Stimulated activated naive CD8-positive, alpha-beta T cell treated with anti-CD3 and anti-CD28 coated beads, Interleukin-15, amount 100 ng/mL, for 72 hours (primary cell): ENCODE results near the gene ZNF335.
A peak's percentile ranks its signal among the peaks of the same experiment; 100 is the strongest.
"Not testable (repeated sequence)": the region's sequence is repeated elsewhere in the genome, so short reads cannot be mapped to it uniquely, and the experiment has no call there.

Experiments
- ATAC-seq: fragments of 150-1000 bp; cut with Tn5 transposase; 2 replicates; pipeline ENCODE4 v1.10.0; 2021; ENCODE audit warnings: mild to moderate bottlenecking, moderate library complexity
- DNase-seq, 2 donors: peaks; one replicate each; pipeline ENCODE4 v3.0.0; 2021 to 2022
- H3K27ac Mint-ChIP-seq, 2 donors: one replicate each; pipeline ENCODE4 v1.8.0; 2022; ENCODE audit warnings: mild to moderate bottlenecking in 2 of 2, mixed read lengths in 2 of 2, moderate library complexity in 2 of 2
- H3K27me3 Mint-ChIP-seq: one replicate; pipeline ENCODE4 v1.8.0; 2022; ENCODE audit warnings: mixed read lengths
- H3K4me1 Mint-ChIP-seq: one replicate; pipeline ENCODE4 v1.8.0; 2022; ENCODE audit warnings: mild to moderate bottlenecking, mixed read lengths
- H3K4me3 Mint-ChIP-seq, 2 donors: one replicate each; pipeline ENCODE4 v1.8.0; 2022; ENCODE audit warnings: mild to moderate bottlenecking in 2 of 2, mixed read lengths in 2 of 2, moderate library complexity in 1 of 2
- H3K9me3 Mint-ChIP-seq, 2 donors: one replicate each; pipeline ENCODE4 v1.8.0; 2022; ENCODE audit warnings: mixed read lengths in 2 of 2

The ZNF335 gene

DNA sequence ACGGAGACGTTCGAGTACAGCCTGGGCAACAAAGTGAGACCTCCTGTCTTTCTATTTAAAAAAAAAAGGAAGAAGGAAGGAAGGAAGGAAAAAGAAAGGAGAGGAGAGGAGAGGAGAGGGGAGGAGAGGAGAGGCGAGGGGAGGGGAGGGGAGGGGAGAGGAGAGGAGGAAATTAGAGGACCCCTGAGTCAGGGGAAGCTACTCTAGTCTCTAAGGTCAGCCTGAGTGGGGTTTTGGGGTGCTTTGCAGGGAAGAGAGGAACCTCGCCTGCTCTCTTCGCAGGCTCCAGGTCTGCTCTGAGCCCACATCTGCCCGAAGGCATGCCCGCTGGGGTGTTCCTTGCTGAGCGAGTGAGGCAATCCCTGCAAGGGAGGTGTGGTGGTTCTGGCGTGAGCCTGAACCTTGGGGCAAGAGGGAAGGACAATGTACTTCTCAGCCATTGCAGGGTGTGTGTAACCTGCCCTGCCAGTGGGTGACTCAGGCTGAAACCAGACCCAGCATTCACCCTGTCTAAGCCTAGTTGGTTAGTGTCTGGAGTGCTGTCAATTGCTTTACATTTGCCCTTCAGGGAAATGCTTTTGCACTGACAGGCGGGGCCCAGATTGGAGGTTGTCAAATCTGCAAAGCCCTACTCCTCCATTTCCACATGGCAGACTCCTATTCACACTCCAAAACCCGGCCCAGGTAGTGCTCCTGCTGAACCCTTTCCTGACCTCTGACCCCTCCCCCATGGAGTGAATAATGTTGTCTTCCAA lies 21.4 kb upstream of the ZNF335 start:
- H3K4me3 Mint-ChIP-seq = no peak overlapping the region
- H3K27ac Mint-ChIP-seq = no peak overlapping the region
- ATAC-seq (peak; percentile 84), DNase-seq (no peak)
- peaks cover 41% of the 10 kb centered on the region for H3K27me3 Mint-ChIP-seq
- no peaks in the 10 kb centered on the region for H3K9me3 Mint-ChIP-seq
- peaks cover 35% of the 10 kb centered on the region for H3K4me1 Mint-ChIP-seq

DNA sequence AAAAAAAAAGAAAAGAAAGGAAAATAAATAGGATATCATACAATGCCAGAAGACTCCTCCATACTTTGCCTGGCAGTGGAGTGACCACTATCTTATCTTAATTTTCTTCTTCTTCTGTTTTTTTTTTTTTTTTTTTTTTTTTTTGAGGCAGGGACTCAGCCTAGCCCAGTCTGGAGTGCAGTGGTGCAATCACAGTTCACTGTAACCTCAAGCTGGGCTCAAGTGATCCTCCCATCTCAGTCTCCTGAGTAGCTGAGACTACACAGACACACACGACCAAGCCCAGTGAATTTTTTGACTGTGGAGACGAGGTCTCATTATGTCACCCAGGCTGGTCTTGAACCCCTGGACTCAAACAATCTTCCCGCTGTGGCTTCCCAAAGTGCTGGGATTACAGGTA lies 19.6 kb upstream of the ZNF335 start:
- Mint-ChIP-seq H3K27me3 (peaks cover 38% of the 10 kb centered on the region), H3K4me1 (peaks cover 25% of the 10 kb centered on the region), H3K27ac (no peak overlapping the region), H3K9me3 (no peaks in the 10 kb centered on the region), H3K4me3 (no peak overlapping the region)
- ATAC-seq (no peak), DNase-seq (no peak)

DNA sequence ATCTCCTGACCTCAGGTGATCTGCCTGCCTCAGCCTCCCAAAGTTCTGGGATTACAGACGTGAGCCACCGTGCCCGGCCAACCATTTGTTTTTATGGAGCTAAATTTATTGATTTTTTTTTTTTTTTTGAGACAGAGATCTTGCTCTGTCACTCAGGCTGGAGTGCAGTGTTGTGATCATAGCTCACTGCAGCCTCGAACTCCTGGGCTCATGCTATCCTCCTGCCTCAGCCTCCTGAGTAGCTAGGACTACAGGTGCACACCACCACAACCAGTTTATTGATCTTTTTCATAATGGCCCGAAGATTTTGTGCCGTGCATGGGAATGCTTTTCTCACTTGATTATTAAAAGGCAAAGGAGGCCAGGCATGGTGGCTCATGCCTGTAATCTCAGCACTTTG lies 16.8 kb upstream of the ZNF335 start:
- ATAC-seq, H3K9me3 Mint-ChIP-seq, H3K4me3 Mint-ChIP-seq, DNase-seq, H3K27ac Mint-ChIP-seq: not testable (repeated sequence)
- H3K27me3 Mint-ChIP-seq = peaks cover 28% of the 10 kb centered on the region
- H3K4me1 Mint-ChIP-seq = peaks cover 11% of the 10 kb centered on the region

DNA sequence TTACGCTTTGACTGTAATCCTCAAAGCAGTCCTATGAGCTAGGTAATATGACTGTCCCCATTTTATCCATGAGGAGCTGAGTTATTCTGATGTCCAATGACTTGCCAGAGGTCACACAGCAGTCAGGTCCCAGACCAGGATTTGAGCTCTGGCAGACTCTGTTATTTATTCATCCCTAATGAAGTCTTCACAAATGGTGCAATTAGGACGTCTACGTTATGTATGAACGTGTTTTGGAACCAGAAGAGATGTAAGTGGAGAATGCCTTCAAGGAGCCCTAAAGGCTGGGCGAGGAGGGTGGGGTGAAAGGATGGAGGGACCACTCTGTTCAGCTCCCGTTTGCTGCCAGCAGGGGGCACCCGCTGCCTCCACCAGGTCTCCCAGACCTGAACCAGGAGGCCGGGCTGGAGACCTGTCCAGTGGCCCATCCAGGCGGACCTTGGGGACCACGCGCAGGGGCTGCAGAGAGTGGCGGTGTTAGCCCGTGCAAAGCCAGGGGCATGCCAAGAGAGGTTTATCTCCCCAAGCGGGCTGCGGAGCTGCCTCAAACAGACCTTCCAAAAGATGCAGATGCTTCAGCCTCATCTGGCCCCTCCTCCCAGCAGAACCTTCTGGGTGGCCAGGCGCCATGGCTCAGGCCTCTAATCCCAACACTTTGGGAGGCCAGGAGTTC lies 15.2 kb upstream of the ZNF335 start:
- ATAC-seq = peak; percentile 98

DNA sequence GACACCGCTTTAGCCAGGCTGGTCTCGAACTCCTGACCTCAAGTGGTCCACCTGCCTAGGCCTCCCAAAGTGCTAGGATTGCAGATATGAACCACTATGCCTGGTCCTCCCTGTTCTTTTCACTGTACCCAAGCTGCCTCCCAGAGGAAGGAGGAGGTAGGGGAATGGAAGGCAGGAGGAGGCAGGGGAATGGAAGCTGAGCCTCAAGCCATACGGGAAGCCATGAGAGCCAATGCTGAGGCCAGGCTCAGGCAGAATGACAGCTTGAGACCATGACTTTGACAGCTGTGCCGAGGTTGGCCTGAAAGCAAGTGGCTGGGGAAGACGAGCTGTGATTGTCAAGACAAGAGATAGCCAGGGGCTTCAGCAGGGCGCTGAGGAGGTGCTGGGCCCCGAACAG lies 13.6 kb upstream of the ZNF335 start:
- Mint-ChIP-seq H3K4me3 (no peak overlapping the region), H3K4me1 (peaks cover 12% of the 10 kb centered on the region), H3K27ac (no peak overlapping the region), H3K27me3 (peaks cover 22% of the 10 kb centered on the region), H3K9me3 (no peaks in the 10 kb centered on the region)
- ATAC-seq = no peak
- no peak for DNase-seq

More for the DNA sequence above, 15.2 kb upstream of the ZNF335 start:
- no peaks in the 10 kb centered on the region for H3K9me3 Mint-ChIP-seq
- H3K4me3 Mint-ChIP-seq = no peak overlapping the region
- H3K27ac Mint-ChIP-seq = no peak overlapping the region
- peaks cover 22% of the 10 kb centered on the region for H3K27me3 Mint-ChIP-seq
- H3K4me1 Mint-ChIP-seq = peaks cover 12% of the 10 kb centered on the region
- DNase-seq = peak; percentile 75 to 79

DNA sequence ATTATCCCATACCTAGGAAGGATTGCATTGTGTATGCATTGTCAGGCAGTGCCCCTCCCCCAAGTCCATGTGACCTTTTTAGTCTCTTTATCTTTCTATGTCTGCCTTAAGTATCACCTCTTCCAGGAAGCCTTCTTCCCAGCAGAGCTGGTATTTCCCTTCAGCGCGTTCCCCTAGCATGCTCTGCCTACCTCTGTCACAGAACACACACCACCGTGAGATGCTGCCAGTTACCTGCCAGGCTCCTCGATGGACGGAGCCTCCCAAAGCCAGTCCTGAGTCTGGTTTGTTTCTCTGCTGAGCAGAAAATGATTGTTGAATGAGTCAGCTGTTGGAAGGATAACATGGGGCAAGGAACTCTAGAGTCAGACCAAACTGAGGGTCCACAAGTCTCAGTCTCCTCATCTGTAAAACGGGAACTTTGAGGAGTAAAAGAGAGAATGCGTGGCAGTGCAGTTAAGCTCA lies 11.3 kb upstream of the ZNF335 start:
- ATAC-seq (no peak), DNase-seq (no peak)
- peaks cover 22% of the 10 kb centered on the region for H3K27me3 Mint-ChIP-seq
- H3K4me1 Mint-ChIP-seq = peaks cover 12% of the 10 kb centered on the region
- H3K27ac Mint-ChIP-seq = peak overlapping the region in 1 of 2 donors; percentile 64
- no peak overlapping the region for H3K4me3 Mint-ChIP-seq
- no peaks in the 10 kb centered on the region for H3K9me3 Mint-ChIP-seq

DNA sequence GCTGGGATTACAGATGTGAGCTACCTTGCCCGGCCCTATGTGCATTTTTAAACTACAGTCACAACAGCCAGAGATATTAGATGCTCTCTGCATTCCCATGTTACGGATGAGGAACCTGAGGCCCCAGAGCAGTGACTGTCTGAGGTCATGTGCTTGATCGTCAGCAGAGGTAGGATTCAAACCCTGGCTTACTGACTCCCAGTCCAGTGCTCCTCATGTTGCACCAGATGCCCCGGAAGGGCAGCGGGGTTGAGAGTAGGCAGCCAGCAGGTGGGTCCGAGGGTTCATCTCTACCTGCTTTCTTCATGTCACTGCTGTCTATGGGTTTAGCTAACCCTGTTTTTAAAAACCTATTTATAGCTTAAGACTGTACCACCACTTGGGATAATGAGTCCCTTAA lies 9.3 kb upstream of the ZNF335 start:
- H3K27me3 Mint-ChIP-seq = peaks cover 8% of the 10 kb centered on the region
- DNase-seq (no peak), ATAC-seq (no peak)
- H3K4me1 Mint-ChIP-seq = peaks cover 6% of the 10 kb centered on the region
- H3K27ac Mint-ChIP-seq = no peak overlapping the region
- no peaks in the 10 kb centered on the region for H3K9me3 Mint-ChIP-seq
- H3K4me3 Mint-ChIP-seq = no peak overlapping the region

DNA sequence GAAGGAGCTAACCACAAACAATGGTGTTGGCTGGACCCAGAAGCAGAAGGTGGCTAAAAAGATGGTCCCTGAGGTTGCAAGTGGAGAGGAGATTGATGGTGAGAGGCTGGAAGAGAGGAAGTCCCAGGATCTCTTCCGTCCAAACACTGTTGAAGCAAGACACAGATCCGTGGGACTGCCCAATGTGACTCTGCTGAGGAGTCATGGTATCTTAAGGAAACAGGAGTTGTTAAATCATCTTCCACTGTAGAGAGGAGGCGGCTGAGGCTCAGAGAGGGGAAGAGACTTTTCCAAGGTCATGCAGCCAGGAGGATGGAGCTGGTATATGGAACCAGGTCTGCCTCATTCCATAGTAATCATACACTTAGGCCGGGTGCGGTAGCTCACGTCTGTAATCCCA lies 4.1 kb upstream of the ZNF335 start:
- DNase-seq = no peak
- no peak overlapping the region for H3K4me3 Mint-ChIP-seq
- no peak for ATAC-seq

DNA sequence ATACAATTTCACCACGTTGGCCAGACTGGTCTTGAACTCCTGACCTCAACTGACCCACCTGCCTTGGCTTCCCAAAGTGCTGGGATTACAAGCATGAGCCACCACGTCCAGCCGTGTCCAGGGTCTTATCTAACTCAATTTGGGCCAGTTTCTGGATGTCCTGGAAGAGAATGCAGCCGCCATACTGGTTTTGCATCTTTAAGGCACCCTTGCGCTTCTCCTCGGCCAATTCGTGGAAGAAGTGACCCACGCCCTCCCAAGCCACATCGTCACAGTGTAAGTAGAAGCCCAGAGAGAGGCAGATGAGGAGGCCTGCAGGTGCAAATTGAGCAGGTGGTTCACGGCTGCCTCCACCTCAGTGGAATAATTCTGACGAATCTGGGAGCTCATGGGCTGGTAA lies 3.7 kb upstream of the ZNF335 start:
- Mint-ChIP-seq H3K4me3 (no peak overlapping the region), H3K4me1 (peaks cover 11% of the 10 kb centered on the region), H3K27ac (no peak overlapping the region), H3K9me3 (no peaks in the 10 kb centered on the region), H3K27me3 (no peaks in the 10 kb centered on the region)
- ATAC-seq (no peak), DNase-seq (no peak)

More for the DNA sequence above, 4.1 kb upstream of the ZNF335 start:
- Mint-ChIP-seq H3K27me3 (no peaks in the 10 kb centered on the region), H3K4me1 (peaks cover 11% of the 10 kb centered on the region), H3K27ac (no peak overlapping the region), H3K9me3 (no peaks in the 10 kb centered on the region)

DNA sequence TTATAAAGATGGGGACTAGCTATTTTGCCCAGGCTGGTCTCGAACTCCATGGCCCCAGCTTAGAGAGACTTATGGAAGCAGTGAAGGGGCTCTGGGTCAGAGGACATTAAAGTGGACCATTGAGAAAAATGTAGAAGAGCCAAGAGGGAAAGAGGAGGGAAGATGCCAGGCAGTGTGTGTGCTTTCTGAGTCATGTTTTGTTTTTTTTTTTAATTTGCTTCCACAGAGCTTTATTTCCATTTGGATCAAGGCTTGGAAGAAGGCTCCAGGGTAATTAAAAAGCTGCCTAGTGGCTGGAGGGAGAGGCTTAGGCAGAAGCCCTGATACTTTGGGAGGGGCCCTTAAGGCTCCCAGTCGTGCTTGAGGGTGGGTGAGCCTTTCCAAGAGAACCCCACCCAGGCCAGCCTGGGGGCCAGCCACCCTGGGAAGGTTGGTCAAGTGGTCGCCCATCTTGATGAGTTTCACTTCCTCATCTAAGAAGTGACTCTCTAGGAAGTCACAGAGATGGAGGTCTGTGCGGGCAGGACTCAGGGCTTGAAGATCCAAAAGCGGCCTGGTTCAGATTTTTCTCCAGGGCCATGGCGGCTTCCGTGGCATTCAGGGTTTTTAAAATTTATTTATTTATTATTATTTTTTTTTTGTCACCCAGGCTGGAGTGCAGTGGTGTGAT lies 3.0 kb upstream of the ZNF335 start:
- H3K4me1 Mint-ChIP-seq = peaks cover 17% of the 10 kb centered on the region
- H3K9me3 Mint-ChIP-seq = no peaks in the 10 kb centered on the region
- H3K27me3 Mint-ChIP-seq = no peaks in the 10 kb centered on the region
- ATAC-seq = no peak
- no peak overlapping the region for H3K4me3 Mint-ChIP-seq
- DNase-seq = no peak
- H3K27ac Mint-ChIP-seq = no peak overlapping the region

DNA sequence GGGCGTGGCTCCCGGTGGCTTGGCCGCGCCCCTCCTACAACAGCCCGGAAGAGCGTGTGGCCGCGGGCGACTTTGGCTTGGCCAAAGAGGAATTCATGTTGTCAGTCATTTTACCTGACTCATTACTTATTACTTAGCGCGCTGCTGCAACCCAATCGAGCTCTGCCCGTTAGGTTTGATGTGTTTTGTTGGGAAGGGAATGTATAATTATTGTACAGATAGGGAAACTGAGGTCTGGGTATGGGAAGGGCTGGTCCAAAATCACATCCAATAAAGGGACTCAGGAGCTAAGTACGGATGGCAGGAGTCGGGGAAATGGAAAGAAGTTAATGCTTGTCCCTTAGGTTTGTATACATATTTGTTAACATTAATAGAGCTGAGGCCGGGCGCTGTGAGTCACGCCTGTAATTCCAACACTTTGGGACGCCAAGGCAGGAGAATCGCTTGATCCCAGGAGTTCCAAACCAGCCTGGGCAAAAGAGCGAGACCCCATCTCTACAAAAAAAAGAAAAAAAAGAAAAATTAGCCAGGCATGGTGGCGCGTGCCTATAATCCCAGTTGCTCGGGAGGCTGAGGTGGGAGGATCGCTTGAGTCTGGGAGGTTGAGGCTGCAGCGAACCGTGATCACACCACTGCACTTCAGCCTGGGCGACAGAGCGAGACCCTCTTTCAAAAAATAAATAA lies 639 bp upstream of the ZNF335 start:
- Mint-ChIP-seq H3K4me1 (peaks cover 27% of the 10 kb centered on the region), H3K27me3 (no peaks in the 10 kb centered on the region), H3K9me3 (no peaks in the 10 kb centered on the region), H3K27ac (peak overlapping the region; percentile 100), H3K4me3 (peak overlapping the region; percentile 91 to 99)
- DNase-seq (no peak), ATAC-seq (no peak)

DNA sequence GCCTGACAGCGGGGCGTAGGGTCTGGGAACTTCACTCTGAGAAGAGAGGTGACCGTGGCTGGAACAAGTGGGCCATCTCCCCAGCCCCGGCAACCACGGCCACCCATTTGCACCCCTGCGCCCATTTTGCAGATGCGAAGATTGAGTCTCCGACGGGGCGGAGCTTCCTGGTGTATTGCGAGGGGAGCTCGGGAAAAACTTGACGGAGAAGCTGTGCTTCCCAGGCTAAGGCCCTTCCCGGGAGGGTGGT lies 653 bp downstream of the ZNF335 start:
- Mint-ChIP-seq H3K27ac (peak overlapping the region; percentile 100), H3K4me1 (peaks cover 27% of the 10 kb centered on the region), H3K9me3 (no peaks in the 10 kb centered on the region), H3K4me3 (peak overlapping the region; percentile 91 to 99), H3K27me3 (no peaks in the 10 kb centered on the region)
- DNase-seq (no peak), ATAC-seq (peak; percentile 13)

DNA sequence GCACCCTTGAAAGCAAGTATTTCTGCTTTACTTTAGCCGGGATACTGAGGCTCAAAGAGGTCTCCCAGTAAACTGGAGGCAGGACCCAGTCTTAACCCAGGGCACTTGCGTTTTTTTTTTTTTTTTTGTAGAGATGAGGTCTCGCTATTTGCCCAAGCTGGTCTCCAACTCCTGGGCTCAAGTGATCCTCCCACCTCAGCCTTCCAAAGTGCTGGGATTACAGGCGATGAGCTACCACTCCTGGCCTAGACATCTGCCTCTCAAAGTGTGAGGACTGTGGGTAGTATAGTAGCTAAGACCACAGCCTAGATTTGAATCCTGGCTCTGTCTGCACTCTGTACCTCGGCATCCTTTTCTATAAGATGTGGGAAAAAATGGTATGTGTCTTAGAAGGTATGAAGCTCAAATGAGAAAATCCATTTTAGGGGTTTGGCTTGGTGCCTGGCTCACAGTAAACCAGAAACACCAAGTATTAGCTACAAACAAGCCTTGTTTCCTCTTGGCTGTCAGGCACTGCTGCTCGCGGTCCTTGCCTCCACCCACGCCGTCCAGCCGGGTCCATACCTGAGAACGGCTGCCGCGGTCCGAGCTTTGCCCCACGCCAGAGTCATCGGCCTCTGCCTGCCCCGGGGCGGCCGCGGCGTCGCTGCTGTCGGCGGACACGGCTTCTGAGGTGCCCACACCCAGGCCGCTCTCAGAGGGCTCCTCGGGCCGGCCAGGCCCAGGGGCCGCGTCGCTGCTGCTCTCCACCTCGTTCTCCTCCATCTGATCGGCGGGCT lies 1.2 kb downstream of the ZNF335 start:
- Mint-ChIP-seq H3K27me3 (no peaks in the 10 kb centered on the region), H3K27ac (peak overlapping the region; percentile 100)

DNA sequence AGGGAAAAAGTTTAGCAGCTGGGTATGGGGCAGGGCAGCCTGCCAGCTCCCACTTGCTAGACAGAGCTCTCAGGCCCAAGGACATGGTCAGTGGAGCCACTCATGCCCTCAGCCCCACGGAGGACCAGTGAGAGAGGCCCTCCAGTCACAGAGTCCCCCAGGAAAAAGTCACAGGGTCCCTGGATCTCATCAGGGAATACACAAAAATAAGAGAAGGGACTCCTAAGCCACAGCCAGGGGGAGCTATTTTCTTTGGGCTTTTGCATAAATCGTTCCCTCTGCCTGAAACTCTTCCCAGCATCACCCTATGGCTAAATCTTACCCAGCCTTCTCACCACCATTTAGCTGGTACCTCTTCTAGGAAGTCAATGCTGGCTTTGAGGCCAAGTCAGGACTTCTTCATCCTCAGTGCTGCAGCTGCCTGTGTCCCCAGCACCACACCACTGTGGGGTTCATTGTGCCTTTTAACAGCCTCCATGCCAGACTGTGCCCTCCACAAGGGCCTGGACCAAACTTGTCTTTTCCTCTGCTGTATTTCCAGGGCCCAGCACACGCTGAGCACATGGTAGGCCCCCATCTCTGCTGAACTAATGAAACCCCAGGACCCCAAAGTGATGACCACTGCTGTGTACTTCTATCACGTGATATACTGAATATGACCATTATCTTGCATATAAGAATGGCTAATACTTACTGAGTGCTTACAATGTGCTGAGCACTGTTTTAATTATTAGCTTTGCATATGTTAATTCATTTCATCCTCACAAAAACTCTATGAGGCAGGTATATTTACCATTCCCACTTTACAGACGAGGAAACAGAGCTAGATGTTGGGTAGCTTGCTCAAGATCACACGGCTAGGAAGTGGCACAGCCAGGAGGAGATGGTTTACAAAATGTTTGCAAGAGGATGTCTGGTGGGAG lies 2.0 kb downstream of the ZNF335 start:
- H3K4me3 Mint-ChIP-seq = peak overlapping the region; percentile 91 to 99
- no peak for ATAC-seq
- no peaks in the 10 kb centered on the region for H3K9me3 Mint-ChIP-seq
- peak overlapping the region; percentile 26 to 100 for H3K27ac Mint-ChIP-seq
- DNase-seq = no peak
- no peaks in the 10 kb centered on the region for H3K27me3 Mint-ChIP-seq
- peaks cover 31% of the 10 kb centered on the region for H3K4me1 Mint-ChIP-seq

More for the DNA sequence above, 1.2 kb downstream of the ZNF335 start:
- DNase-seq = peak in 1 of 2 donors; percentile 29
- H3K9me3 Mint-ChIP-seq = no peaks in the 10 kb centered on the region
- H3K4me3 Mint-ChIP-seq = peak overlapping the region; percentile 91 to 99
- peaks cover 28% of the 10 kb centered on the region for H3K4me1 Mint-ChIP-seq
- ATAC-seq = no peak
